Measurements from ENCODE around the gene CDK5RAP2.

The CDK5RAP2 gene

GRCh38 chr9:120542701-120543490 is 37.1 kb downstream of the CDK5RAP2 start:
- Histone ChIP-seq H3K27ac (ENCODE audit: low read length) (no peak overlapping the region), H3K27me3 (ENCODE audit: insufficient read depth, low read length, poor library complexity) (no peaks in the 10 kb centered on the region), H3K9ac (ENCODE audit: low read depth, low read length) (no peak overlapping the region), H3K79me2 (ENCODE audit: insufficient read depth, low read length) (peaks cover 4% of the 10 kb centered on the region; the same call in 1 of the 2 replicates), H3K4me2 (ENCODE audit: insufficient read depth, low read length) (no peak overlapping the region), H3K9me3 (ENCODE audit: insufficient read depth, low read length, severe bottlenecking) (no peaks in the 10 kb centered on the region), H3K36me3 (ENCODE audit: insufficient read depth, low read length) (peaks cover 89% of the 10 kb centered on the region), H2AFZ (ENCODE audit: low read depth, low read length) (no peak overlapping the region), H3K4me1 (ENCODE audit: insufficient read depth, low read length) (no peaks in the 10 kb centered on the region), H4K20me1 (ENCODE audit: insufficient read depth, low read length) (no peaks in the 10 kb centered on the region), H3K4me3 (ENCODE audit: low read depth in 1 of 2, low read length in 2 of 2) (no peak overlapping the region)
- ATAC-seq (ENCODE audit: insufficient read depth, low read depth) (no peak), DNase-seq (no peak)
- no peak for TF ChIP-seq EZH2 (IDR thresholded peaks at IDR 0.05; ENCODE audit: borderline replicate concordance, low read depth, low read length, severe bottlenecking)

- Histone ChIP-seq H3K27me3 (ENCODE audit: insufficient read depth, low read length, poor library complexity) (no peaks in the 10 kb centered on the region), H3K36me3 (ENCODE audit: insufficient read depth, low read length) (peaks cover 91% of the 10 kb centered on the region), H2AFZ (ENCODE audit: low read depth, low read length) (no peak overlapping the region), H3K9me3 (ENCODE audit: insufficient read depth, low read length, severe bottlenecking) (no peaks in the 10 kb centered on the region), H3K9ac (ENCODE audit: low read depth, low read length) (no peak overlapping the region), H3K79me2 (ENCODE audit: insufficient read depth, low read length) (peaks cover 4% of the 10 kb centered on the region; the same call in 1 of the 2 replicates), H3K27ac (ENCODE audit: low read length) (no peak overlapping the region), H3K4me2 (ENCODE audit: insufficient read depth, low read length) (no peak overlapping the region), H3K4me3 (ENCODE audit: low read depth in 1 of 2, low read length in 2 of 2) (no peak overlapping the region), H3K4me1 (ENCODE audit: insufficient read depth, low read length) (no peaks in the 10 kb centered on the region), H4K20me1 (ENCODE audit: insufficient read depth, low read length) (0 out of 2 replicates have a peak, but pooled peaks cover 5% of the 10 kb centered on the region)
- DNase-seq (no peak), ATAC-seq (ENCODE audit: insufficient read depth, low read depth) (no peak)
- TF ChIP-seq CTCF (IDR thresholded peaks at IDR 0.05; ENCODE audit: borderline replicate concordance, extremely low read depth, low read length, poor library complexity, severe bottlenecking) (no peak), EZH2 (IDR thresholded peaks at IDR 0.05; ENCODE audit: borderline replicate concordance, low read depth, low read length, severe bottlenecking) (no peak)
These were observed 38.0 kb downstream of the CDK5RAP2 start for GRCh38 chr9:120541921-120542320.

GRCh38 chr9:120539951-120540350 is 40.0 kb downstream of the CDK5RAP2 start:
- no peak for ATAC-seq (ENCODE audit: insufficient read depth, low read depth)
- Histone ChIP-seq H3K36me3 (ENCODE audit: insufficient read depth, low read length) (peaks cover 91% of the 10 kb centered on the region), H3K4me2 (ENCODE audit: insufficient read depth, low read length) (no peak overlapping the region), H3K27me3 (ENCODE audit: insufficient read depth, low read length, poor library complexity) (no peaks in the 10 kb centered on the region), H3K4me3 (ENCODE audit: low read depth in 1 of 2, low read length in 2 of 2) (no peak overlapping the region), H3K27ac (ENCODE audit: low read length) (no peak overlapping the region), H3K4me1 (ENCODE audit: insufficient read depth, low read length) (no peaks in the 10 kb centered on the region), H2AFZ (ENCODE audit: low read depth, low read length) (no peak overlapping the region), H4K20me1 (ENCODE audit: insufficient read depth, low read length) (0 out of 2 replicates have a peak, but pooled peaks cover 5% of the 10 kb centered on the region), H3K9ac (ENCODE audit: low read depth, low read length) (no peak overlapping the region), H3K9me3 (ENCODE audit: insufficient read depth, low read length, severe bottlenecking) (no peaks in the 10 kb centered on the region), H3K79me2 (ENCODE audit: insufficient read depth, low read length) (peaks cover 4% of the 10 kb centered on the region; the same call in 1 of the 2 replicates)
- no peak for TF ChIP-seq CTCF (IDR thresholded peaks at IDR 0.05; ENCODE audit: borderline replicate concordance, extremely low read depth, low read length, poor library complexity, severe bottlenecking)
- TF ChIP-seq EZH2 (IDR thresholded peaks at IDR 0.05; ENCODE audit: borderline replicate concordance, low read depth, low read length, severe bottlenecking): no peak
- no peak for DNase-seq

- no peak for ATAC-seq (ENCODE audit: insufficient read depth, low read depth)
- Histone ChIP-seq H3K27me3 (ENCODE audit: insufficient read depth, low read length, poor library complexity) (no peaks in the 10 kb centered on the region), H3K4me3 (ENCODE audit: low read depth in 1 of 2, low read length in 2 of 2) (no peak overlapping the region), H3K4me2 (ENCODE audit: insufficient read depth, low read length) (no peak overlapping the region), H4K20me1 (ENCODE audit: insufficient read depth, low read length) (0 out of 2 replicates have a peak, but pooled peaks cover 5% of the 10 kb centered on the region), H3K36me3 (ENCODE audit: insufficient read depth, low read length) (peaks cover 93% of the 10 kb centered on the region), H3K9me3 (ENCODE audit: insufficient read depth, low read length, severe bottlenecking) (no peaks in the 10 kb centered on the region), H3K4me1 (ENCODE audit: insufficient read depth, low read length) (no peaks in the 10 kb centered on the region), H2AFZ (ENCODE audit: low read depth, low read length) (no peak overlapping the region), H3K9ac (ENCODE audit: low read depth, low read length) (no peak overlapping the region), H3K79me2 (ENCODE audit: insufficient read depth, low read length) (0 out of 2 replicates have a peak, but pooled peaks cover 2% of the 10 kb centered on the region), H3K27ac (ENCODE audit: low read length) (no peak overlapping the region)
- DNase-seq: no peak
- TF ChIP-seq EZH2 (IDR thresholded peaks at IDR 0.05; ENCODE audit: borderline replicate concordance, low read depth, low read length, severe bottlenecking) (no peak), CTCF (IDR thresholded peaks at IDR 0.05; ENCODE audit: borderline replicate concordance, extremely low read depth, low read length, poor library complexity, severe bottlenecking) (no peak)
These were observed 41.6 kb downstream of the CDK5RAP2 start for GRCh38 chr9:120538339-120538738.
